SH-SY5Y (cell line): ENCODE measurements around the gene TPRN.

Experiments used
- GATA2 ChIP-seq: IDR thresholded peaks from 2 replicates; pipeline ENCODE4 v1.6.1; 2011; ENCODE audit warnings: mild to moderate bottlenecking, low read depth, low read length
- GATA3 ChIP-seq: IDR thresholded peaks from 2 replicates; pipeline ENCODE4 v1.6.1; 2011; ENCODE audit warnings: low read depth, mild to moderate bottlenecking, low read length, moderate library complexity

DNA sequence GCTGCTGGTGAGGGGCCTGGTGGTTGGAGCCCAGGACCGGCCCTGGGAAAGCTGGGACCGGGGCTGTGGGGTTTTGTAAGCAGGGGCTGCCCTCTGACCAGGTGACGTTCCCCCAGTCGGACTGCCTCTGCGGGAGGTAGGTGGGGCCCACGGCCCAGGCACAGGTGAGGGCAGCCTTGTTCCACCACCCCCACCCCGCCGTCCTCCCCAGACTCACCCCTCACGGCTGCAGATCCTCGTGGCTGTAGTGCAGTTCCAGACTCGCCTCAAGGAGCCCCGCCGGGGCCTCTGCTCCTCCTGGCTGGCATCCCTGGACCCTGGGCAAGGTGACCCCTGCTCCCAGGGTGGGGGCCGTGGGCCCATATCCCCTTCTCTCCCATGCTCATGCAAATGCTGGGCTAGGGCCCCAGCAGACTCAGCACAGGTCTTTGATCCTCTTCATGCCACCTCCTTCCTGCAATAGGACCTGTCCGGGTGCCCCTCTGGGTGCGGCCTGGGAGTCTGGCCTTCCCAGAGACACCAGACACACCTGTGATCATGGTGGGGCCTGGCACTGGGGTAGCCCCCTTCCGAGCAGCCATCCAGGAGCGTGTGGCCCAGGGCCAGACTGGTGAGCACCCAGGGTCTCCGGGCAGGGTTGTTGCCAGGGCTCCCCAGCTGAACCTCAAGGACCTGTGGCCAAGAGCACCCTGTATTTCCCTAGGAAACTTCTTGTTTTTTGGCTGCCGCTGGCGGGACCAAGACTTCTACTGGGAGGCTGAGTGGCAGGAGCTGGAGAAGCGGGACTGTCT, 14.8 kb upstream of the TPRN start:
- no peak for TF ChIP-seq GATA3
- no peak for TF ChIP-seq GATA2
